GM13976 (cell line): ENCODE data around the gene DENND2C.

Source experiments
- DNase-seq: peaks from one replicate; pipeline ENCODE4 v3.0.0; 2012; ENCODE audit warnings: low spot score
- in situ Hi-C: fragments of 300-500 bp; cut with MboI; formaldehyde crosslinking; loops from one replicate; pipeline ENCODE4 v1.12.0; 2022; ENCODE audit warnings: low sequenced_read_pairs, mixed read lengths, inconsistent platforms; ENCODE audit not compliant: unreplicated experiment
- TF ChIP-seq, protein P1 (sequence below): IDR thresholded peaks from 2 replicates; pipeline ENCODE4 v1.5.1; 2012; ENCODE audit warnings: borderline replicate concordance, mild to moderate bottlenecking; ENCODE audit not compliant: insufficient read depth; ENCODE audit errors: extremely low read depth, missing control alignments, control extremely low read depth

The DENND2C gene

GRCh38 chr1:114648503-114648902, 21.3 kb downstream of the DENND2C start:
- TF ChIP-seq, protein P1, sequence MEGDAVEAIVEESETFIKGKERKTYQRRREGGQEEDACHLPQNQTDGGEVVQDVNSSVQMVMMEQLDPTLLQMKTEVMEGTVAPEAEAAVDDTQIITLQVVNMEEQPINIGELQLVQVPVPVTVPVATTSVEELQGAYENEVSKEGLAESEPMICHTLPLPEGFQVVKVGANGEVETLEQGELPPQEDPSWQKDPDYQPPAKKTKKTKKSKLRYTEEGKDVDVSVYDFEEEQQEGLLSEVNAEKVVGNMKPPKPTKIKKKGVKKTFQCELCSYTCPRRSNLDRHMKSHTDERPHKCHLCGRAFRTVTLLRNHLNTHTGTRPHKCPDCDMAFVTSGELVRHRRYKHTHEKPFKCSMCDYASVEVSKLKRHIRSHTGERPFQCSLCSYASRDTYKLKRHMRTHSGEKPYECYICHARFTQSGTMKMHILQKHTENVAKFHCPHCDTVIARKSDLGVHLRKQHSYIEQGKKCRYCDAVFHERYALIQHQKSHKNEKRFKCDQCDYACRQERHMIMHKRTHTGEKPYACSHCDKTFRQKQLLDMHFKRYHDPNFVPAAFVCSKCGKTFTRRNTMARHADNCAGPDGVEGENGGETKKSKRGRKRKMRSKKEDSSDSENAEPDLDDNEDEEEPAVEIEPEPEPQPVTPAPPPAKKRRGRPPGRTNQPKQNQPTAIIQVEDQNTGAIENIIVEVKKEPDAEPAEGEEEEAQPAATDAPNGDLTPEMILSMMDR, result no peak
- DNase-seq, result no peak
- in situ Hi-C loops, result no loop called here

- in situ Hi-C loops, result no loop called here
Measured at GRCh38 chr1:114641377-114641776, 28.5 kb downstream of the DENND2C start.

GRCh38 chr1:114638910-114639309, 30.9 kb downstream of the DENND2C start:
- TF ChIP-seq, protein P1, result no peak
- DNase-seq, result no peak
- in situ Hi-C loops, result no loop called here

More at GRCh38 chr1:114641377-114641776, 28.5 kb downstream of the DENND2C start:
- no peak for DNase-seq
- TF ChIP-seq, protein P1, result no peak

- in situ Hi-C loops, result no loop called here
Measured at GRCh38 chr1:114632427-114632826, 37.4 kb downstream of the DENND2C start.

GRCh38 chr1:114627107-114627506, 42.7 kb downstream of the DENND2C start:
- TF ChIP-seq, protein P1, result no peak
- in situ Hi-C loops, result no loop called here
- no peak for DNase-seq

More at GRCh38 chr1:114632427-114632826, 37.4 kb downstream of the DENND2C start:
- TF ChIP-seq, protein P1, result no peak
- DNase-seq, result no peak

GRCh38 chr1:114623364-114623763, 46.5 kb downstream of the DENND2C start:
- in situ Hi-C loops, result no loop called here
- no peak for DNase-seq
- TF ChIP-seq, protein P1, result no peak

DNA sequence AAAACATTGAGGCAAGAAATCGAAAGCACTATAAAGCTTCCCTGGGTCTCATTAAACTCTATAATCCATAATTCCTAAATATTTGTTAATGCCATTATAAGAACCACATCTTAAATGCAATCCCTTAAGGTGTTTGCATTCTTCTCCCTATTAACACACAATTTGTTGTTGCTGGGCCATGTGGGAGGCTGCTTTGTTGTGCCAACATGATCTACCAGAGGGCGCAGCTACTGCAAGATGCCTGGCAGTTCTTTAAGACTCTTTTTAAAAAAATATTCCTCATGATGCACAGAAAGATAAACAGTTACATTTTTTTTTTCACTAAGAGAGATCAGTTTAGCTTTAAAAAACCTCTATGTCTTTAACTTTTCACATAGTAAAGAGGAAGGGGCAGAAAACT, 49.4 kb downstream of the DENND2C start:
- in situ Hi-C loops, result no loop called here
- DNase-seq, result no peak
- TF ChIP-seq, protein P1, result no peak
